Measurements from ENCODE around the gene ANKS1B.

ANKS1B gene

GRCh38 chr12:98691351-98691750 is 1293.4 kb downstream of the ANKS1B start:
- DNase-seq (ENCODE audit: low read depth, low spot score), result no peak

DNA sequence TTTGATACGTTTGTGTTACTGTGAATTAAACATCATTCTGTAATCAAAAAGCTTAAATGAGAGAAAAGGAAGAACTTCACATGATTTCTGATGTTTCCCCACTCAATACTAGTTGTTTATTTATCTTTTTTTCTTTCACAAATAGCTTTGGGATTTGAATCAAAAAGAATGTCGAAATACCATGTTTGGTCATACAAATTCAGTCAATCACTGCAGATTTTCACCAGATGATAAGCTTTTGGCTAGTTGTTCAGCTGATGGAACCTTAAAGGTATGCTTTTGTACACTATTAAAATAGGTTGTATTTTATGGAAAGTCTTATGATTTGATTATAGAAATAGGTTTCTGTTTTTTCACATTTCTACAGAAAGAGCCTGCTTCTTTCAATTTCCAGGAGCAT is 1298.1 kb downstream of the ANKS1B start:
- DNase-seq (ENCODE audit: low read depth, low spot score), result no peak

Data from activated CD4-positive, CD25-positive, alpha-beta regulatory T cell treated with anti-CD3 and anti-CD28 coated beads, Interleukin-2, amount 50 U/mL, for 16 hours (primary cell).